Stimulated activated CD8-positive, alpha-beta memory T cell treated with anti-CD3 and anti-CD28 coated beads, Interleukin-12 subunit alpha, Interleukin-12 subunit beta, amount 100 ng/mL, for 24 hours (primary cell): ENCODE measurements around the gene MYO18A.

Source experiments
- DNase-seq: peaks from one replicate; pipeline ENCODE4 v3.0.0-alpha.2; 2020; ENCODE audit errors: extremely low read depth

The MYO18A gene

DNA sequence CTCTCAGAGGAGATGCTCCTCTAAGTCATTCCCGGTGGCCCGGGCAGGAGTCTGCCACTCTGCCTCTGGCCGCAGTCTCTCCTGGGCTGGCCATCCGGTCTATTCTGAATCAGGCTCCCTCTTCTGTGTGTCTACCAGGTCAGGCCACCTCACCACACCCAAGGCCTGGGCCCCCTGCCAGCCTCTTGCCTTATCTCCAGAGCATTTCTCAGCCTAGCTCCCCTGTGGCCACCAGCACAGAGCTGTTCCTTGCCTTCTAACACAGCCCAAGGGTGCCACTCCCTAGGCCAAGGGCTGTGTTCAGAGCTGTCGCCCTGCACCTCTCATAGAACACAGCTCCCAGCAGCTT is 55.3 kb downstream of the MYO18A start:
- no peak for DNase-seq

- no peak for DNase-seq
Observed at GRCh38 chr17:29124135-29124924, 55.9 kb downstream of the MYO18A start.

DNA sequence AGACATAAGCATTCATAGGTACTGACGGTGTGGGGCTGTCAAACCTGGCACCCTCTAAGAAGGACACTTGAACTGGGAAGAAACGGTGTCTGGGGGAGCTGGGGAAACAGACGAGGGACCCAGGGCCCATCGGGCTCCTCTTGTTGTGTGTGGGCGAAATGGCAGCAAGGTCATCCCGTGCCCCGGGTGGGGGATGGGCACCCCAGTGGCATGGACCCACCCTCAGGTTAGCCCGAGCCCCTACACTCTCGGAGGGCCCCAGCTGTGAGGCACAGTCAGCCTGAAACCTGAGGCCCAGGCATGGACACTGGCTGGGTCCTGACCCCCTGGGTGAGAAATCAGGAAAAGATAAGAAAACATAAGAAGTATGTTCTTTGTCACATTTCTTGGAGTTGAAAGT is 57.1 kb downstream of the MYO18A start:
- no peak for DNase-seq

- no peak for DNase-seq
Observed at GRCh38 chr17:29121442-29121841, 58.8 kb downstream of the MYO18A start.

DNA sequence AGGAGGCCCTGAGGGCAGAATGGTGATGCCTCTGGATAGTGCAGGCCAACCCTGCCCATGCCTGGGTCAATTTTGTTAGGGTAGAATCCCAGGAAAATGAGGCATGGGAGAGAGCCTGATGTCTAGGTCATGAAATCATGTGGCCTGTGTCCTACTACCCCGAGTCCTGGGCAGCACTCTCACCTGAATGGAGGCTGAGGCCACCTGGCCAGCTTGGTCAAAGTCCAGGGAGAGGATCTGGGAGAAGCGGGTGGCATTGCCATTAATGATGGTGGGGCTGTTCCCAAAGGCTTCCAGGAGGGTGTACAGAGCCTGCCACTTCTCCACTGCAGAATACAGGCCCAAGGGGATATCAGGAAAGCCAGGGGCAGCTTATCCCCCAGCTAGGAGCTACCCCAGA is 59.8 kb downstream of the MYO18A start:
- no peak for DNase-seq

- DNase-seq = no peak
Observed at GRCh38 chr17:29119265-29119664, 60.9 kb downstream of the MYO18A start.

DNA sequence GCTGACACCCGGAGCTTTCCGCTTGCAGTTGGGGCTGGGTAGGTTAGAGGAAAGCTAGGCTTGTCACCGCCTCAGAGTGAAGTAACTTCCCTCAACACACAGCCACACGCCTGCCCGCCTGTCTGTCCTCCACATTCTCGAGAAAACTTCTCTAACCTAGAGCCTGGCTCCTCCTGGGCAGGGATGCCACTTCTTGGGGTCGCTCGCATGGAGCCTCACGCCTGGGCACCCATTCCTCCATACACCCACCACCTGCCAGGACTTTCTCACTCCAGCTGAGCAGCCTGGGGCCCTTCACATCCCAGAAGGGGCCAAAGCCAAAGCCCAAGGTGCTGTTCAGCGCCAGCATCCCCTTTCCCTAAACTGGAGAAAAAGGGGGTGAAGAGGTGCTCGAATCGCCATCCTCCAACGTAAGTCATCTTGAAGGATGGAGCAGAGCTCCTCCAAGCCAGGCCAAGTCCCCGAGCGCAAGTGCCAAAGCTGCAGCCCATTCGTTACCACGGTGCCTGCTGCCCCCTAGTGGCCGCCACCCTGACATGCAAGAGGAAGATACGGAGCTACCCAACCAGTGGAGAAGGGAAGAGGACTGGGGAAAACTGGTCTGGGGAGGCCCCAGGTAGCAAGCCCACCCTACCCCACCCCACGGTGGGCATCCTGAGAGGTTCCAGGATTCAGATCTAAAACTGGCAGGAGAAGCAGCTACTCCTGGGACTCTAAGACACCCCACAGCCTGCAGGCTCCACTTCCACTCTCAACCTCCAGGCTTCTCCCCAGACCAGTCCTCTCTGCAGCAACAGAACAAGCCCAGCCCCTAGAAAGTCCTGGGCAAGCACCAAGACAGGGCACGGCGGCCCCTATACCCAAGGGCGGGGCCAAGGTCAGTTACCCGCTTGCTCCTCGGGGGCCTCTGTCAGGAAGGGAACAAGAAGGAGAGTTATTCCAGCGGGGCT is 63.1 kb downstream of the MYO18A start:
- peak; percentile 42 for DNase-seq

- no peak for DNase-seq
Observed at GRCh38 chr17:29115961-29116803, 64.0 kb downstream of the MYO18A start.

DNA sequence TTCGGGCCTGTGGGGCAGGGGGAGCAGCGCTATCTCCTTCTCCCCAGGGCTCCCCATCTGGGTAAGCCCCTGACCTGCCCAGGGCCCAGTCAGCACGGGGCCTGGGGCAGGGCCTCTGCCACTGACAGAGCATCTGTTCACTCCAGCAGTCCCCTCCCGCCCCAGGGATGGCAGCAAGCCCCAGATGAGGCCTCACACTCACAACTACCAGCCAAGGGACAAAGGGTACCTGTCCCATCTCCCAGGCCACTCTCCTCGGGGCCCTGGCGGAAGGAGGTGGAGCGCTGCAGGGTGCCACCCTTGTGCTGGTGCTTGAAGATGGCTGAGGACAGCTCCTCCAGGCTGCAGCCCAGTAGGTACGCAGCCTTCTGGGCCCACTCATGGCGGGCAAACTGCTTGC is 64.8 kb downstream of the MYO18A start:
- DNase-seq = no peak

GRCh38 chr17:29114141-29114540 is 66.1 kb downstream of the MYO18A start:
- DNase-seq = no peak

DNA sequence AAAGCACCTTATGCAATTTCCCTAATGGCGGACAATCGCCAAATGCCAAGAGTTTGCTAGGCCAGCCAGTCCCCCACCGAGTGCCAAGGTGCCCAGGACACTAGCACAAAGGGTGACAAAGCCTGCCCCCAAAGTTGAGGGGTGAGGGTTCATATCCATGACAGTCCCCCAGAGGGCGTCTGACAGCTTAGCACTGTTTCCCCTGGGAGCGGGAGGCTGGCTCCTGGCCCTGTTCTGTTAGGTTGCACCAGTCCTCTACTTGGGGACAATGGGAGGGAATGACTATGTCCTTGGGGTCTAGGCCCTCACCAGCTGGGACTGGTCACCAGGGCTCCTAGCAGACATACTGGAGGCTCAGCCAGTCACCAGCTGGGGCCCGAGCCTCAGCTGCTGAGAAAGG is 66.9 kb downstream of the MYO18A start:
- no peak for DNase-seq

GRCh38 chr17:29112771-29113295 is 67.4 kb downstream of the MYO18A start:
- no peak for DNase-seq

GRCh38 chr17:29111816-29112499 is 68.2 kb downstream of the MYO18A start:
- DNase-seq = peak; percentile 44

DNA sequence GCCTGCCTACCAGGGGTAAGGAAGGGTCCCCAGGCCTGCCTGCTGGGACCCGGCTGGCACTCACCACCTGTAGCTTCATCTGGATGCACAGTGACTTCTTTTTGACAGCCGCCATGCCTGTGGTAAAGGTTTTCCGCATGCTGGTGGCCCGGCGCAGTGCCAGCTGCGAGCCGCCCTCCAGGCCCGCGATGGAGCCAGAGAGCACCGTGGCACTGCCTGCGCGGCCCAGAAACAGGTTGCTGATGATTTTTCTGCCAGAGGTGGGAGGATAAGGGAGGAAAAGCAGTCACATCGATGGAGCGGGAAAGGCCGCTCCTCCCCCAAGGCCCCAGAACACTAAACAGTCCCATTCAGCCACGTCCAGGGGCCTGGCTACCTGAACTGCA is 69.8 kb downstream of the MYO18A start:
- DNase-seq = no peak

DNA sequence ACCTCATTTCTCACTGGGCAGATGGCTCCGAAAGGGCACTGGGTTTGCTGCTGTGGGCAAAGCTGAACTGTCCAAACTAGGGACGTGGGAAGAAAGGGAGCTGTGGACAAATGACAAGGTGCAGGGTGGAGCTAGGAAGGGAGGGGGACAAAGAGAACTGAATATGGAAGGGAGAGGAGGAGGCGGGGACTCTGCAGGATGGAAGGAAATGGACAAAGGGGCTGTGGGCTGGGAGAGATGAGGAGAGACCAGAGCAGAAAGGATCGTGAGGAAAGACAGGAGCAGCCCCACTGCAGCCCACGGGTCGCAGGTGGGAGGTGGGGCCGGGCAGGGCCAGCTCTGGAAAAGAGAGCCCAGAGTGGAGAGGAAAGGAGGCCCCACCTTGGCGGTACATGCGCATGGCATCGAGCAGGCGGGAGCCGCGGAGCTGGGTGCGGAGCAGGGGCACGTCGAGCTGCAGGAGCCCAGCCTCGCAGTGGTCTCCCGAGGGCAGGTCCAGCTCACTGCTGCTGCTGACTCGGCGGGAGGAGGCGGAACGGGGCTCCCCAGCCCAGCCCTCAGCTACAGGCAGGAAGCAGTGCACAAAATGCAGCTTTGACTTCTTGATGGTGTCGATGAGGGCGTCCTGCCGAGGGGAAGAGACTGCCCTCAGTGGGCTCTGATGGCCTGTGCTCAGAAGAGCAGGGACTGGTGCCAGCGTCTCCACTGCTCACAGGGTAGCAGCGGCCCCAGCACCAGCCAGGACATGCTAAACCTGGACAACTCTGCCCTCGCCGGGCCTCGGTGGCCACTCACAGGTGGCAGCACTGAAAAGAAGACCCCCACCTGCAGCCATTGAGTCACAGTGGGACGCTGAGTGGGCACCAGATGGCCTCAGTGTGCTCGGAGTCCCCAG is 70.5 kb downstream of the MYO18A start:
- no peak for DNase-seq

DNA sequence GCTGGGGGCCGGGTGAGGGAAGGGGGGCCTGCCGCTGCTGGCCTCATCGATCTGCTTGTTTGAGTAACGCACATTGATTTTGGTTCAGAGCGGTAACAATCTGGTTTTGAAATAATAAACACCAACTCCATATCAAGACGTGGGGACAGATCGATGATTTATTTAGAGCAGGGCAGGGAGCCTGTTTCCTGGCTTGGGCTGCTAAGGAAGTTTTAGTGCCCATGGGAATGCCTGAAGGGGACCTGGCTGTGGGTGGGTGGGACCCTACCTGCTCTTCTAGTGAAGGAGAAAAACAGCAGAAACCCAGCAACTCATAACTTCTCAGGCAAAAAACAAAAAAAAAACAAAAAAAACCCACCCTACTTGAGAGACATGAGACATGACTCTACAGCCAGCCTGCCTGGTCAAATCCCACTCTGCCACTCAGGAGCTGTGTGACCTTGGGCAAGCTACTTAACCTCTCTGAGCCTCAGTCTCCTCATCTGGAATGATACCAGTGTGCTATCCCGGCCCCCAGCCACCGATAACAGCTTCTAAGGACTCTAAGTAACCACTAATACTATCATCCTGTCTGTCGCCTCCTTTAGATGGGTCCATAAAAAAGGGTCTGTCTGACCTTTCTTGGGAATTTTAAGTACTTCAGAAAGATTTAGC is 71.2 kb downstream of the MYO18A start:
- DNase-seq = no peak

- DNase-seq = no peak
Observed at GRCh38 chr17:29107933-29108822, 72.0 kb downstream of the MYO18A start.

DNA sequence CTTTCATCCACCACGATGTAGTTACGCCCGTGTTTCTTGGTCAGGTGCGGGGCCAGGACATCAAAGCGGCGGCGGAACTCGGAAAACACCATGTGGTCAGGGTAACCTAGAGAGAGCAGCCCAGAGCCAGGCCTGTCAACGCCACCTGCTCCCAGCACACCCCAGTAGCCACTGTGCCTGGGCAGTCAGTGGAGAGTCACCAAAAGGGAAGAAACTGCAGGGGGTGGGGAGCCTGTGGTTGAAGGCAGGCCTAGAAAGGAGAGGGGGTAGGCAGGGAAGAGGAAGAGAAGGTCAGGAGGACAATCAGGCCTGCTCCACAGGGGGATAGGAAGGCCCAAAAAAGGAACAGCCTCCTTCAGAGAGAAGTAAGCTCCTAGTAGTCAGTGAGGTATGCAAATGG is 73.1 kb downstream of the MYO18A start:
- no peak for DNase-seq

- DNase-seq = no peak
Observed at GRCh38 chr17:29103341-29103740, 76.9 kb downstream of the MYO18A start.
